Body of pancreas (tissue), 4 donors: ENCODE results near the gene PYGO1. TPM values are rescaled to one million over a fixed set of nuclear protein-coding genes. Genes with fewer than 3 reads are reported as not detected.

Source experiments
- ATAC-seq: fragments of 150-250 bp; one replicate; pipeline ENCODE4 v1.9.1; 2016
- DNase-seq, 4 donors: peaks; one replicate each; pipeline ENCODE4 v3.0.0-alpha.2; 2019
- H3K27ac ChIP-seq, 4 donors: fragments of 200-600 bp; sonication (generic); 1 replicate in 3 of 4; 2 replicates in 1 of 4; pipeline versions ENCODE4 v1.5.1 to v1.6.1; 2016 to 2019; ENCODE audit warnings: mild to moderate bottlenecking in 1 of 4, mixed read lengths in 1 of 4, moderate library complexity in 1 of 4
- H3K27me3 ChIP-seq, 2 donors: fragments of 200-600 bp; sonication (generic); one replicate each; pipeline ENCODE4 v1.6.0; 2016; ENCODE audit warnings: mild to moderate bottlenecking in 1 of 2
- H3K36me3 ChIP-seq, 2 donors: fragments of 200-600 bp; sonication (generic); replicated peaks in 1 of 2; 2 replicates each; pipeline ENCODE4 v1.5.1; 2016; ENCODE audit warnings: low read depth in 2 of 2; ENCODE audit not compliant: insufficient read depth in 1 of 2
- H3K4me1 ChIP-seq: fragments of 200-600 bp; sonication (generic); one replicate; pipeline ENCODE4 v1.6.0; 2016
- H3K4me3 ChIP-seq, 2 donors: fragments of 200-600 bp; sonication (generic); 1 replicate in 1 of 2; 2 replicates in 1 of 2; pipeline ENCODE4 v1.5.1; 2016 to 2019
- H3K9me3 ChIP-seq, 3 donors: fragments of 200-600 bp; sonication (generic); 1 replicate in 2 of 3; 2 replicates in 1 of 3; pipeline ENCODE4 v1.5.1; 2016
- POLR2A ChIP-seq, 3 donors: fragments of 450-650 bp; IDR thresholded peaks; one replicate each; pipeline ENCODE4 v1.6.1; 2016; ENCODE audit warnings: antibody characterized with exemption in 3 of 3, mild to moderate bottlenecking in 2 of 3
- WGBS, 2 donors: methylation state at CpG; one replicate each; pipeline ENCODE4 v1.1.5; 2017; 5-methylcytosine and 5-hydroxymethylcytosine counted together
- intact Hi-C: fragments of 100-400 bp; cut with DNase I; formaldehyde crosslinking; loops from one replicate; pipeline ENCODE4 v1.15.1; 2023
- total RNA-seq, 2 donors: library from RNA; depleted of rRNA; stranded (reverse); fragments of >200 nt; gene quantifications; one replicate each; pipeline ENCODE4 v1.1.0, GENCODE V29; 2016
- TF ChIP-seq, protein P1 (sequence below), 7 experiments: fragments of 450-650 bp in 4 of 7; fragments of 200-600 bp in 3 of 7; sonication (generic) in 3 of 7; IDR thresholded peaks; one replicate each; pipeline ENCODE4 v1.5.1; 2016 to 2019; ENCODE audit warnings: antibody characterized with exemption in 7 of 7

PYGO1 gene
- total RNA-seq, 2 donors from 2014 or later = 1.3 to 2.6 TPM

- H3K27me3 ChIP-seq = no peaks in the 10 kb centered on the region
- peak; percentile 13 to 43 (median 21) for DNase-seq
- H3K9me3 ChIP-seq = no peaks in the 10 kb centered on the region
- ATAC-seq = peak; percentile 68
- WGBS, 2 donors = 21 to 23% methylated on average over 7 of the region's 7 CpGs
- intact Hi-C loops = no loop called here
- no peak overlapping the region for H3K27ac ChIP-seq
- H3K4me1 ChIP-seq = peaks cover 3% of the 10 kb centered on the region
- no peak overlapping the region for H3K4me3 ChIP-seq
- no peaks in the 10 kb centered on the region for H3K36me3 ChIP-seq
- TF ChIP-seq, protein P1, sequence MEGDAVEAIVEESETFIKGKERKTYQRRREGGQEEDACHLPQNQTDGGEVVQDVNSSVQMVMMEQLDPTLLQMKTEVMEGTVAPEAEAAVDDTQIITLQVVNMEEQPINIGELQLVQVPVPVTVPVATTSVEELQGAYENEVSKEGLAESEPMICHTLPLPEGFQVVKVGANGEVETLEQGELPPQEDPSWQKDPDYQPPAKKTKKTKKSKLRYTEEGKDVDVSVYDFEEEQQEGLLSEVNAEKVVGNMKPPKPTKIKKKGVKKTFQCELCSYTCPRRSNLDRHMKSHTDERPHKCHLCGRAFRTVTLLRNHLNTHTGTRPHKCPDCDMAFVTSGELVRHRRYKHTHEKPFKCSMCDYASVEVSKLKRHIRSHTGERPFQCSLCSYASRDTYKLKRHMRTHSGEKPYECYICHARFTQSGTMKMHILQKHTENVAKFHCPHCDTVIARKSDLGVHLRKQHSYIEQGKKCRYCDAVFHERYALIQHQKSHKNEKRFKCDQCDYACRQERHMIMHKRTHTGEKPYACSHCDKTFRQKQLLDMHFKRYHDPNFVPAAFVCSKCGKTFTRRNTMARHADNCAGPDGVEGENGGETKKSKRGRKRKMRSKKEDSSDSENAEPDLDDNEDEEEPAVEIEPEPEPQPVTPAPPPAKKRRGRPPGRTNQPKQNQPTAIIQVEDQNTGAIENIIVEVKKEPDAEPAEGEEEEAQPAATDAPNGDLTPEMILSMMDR (IDR thresholded peaks at IDR 0.05) = peak; percentile 17 to 56 (median 46)
- no peak for TF ChIP-seq POLR2A (IDR thresholded peaks at IDR 0.05)
Measured at GRCh38 chr15:55526559-55527036, 61.5 kb downstream of the PYGO1 start.

DNA sequence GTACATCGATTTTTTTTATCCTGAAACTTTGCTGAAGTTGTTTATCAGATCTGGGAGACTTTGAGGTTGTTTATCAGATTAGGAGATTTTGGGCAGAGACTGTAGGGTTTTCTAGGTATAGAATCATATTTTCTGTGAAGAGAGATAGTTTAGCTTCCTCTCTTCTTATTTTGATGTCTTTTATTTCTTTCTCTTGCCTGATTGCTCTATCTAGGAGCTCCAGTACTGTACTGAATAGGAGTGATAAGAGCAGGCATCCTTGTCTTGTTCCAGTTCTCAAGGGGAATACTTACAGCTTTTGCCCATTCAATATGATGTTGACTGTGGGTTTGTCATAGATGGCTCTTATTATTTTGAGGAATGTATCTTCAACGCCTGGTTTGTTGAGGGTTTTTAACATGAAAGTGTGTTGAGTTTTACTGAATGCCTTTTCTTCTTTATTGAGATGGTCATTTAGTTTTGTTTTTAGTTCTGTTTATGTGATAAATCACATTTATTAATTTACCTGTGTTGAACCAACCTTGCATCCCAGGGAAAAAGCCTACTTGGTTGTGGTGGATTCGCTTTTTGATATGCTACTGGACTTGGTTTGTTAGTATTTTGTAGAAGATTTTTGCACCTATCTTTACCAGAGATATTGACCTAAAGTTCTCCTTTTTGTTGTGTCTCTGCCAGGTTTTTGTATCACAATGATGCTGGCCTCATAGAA is 65.2 kb downstream of the PYGO1 start:
- 70 to 79% methylated on average over 3 of the region's 3 CpGs for WGBS, 2 donors
- ATAC-seq = no peak
- Histone ChIP-seq H3K27ac (no peak overlapping the region), H3K4me3 (no peak overlapping the region), H3K36me3 (no peaks in the 10 kb centered on the region), H3K4me1 (peaks cover 3% of the 10 kb centered on the region), H3K9me3 (no peaks in the 10 kb centered on the region), H3K27me3 (no peaks in the 10 kb centered on the region)
- intact Hi-C loops = no loop called here
- DNase-seq = no peak
- no peak for TF ChIP-seq POLR2A (IDR thresholded peaks at IDR 0.05)
- TF ChIP-seq, protein P1 (IDR thresholded peaks at IDR 0.05) = no peak

- Histone ChIP-seq H3K4me3 (no peak overlapping the region), H3K36me3 (no peaks in the 10 kb centered on the region), H3K27me3 (no peaks in the 10 kb centered on the region), H3K27ac (no peak overlapping the region), H3K9me3 (no peaks in the 10 kb centered on the region), H3K4me1 (no peaks in the 10 kb centered on the region)
- 60 to 71% methylated on average over 2 of the region's 2 CpGs for WGBS, 2 donors
- TF ChIP-seq, protein P1 (IDR thresholded peaks at IDR 0.05) = peak in 1 of 7 experiments; percentile 8
- TF ChIP-seq POLR2A (IDR thresholded peaks at IDR 0.05) = no peak
- intact Hi-C loops = no loop called here
- no peak for ATAC-seq
- DNase-seq = no peak
Measured at GRCh38 chr15:55518641-55519040, 69.5 kb downstream of the PYGO1 start.

DNA sequence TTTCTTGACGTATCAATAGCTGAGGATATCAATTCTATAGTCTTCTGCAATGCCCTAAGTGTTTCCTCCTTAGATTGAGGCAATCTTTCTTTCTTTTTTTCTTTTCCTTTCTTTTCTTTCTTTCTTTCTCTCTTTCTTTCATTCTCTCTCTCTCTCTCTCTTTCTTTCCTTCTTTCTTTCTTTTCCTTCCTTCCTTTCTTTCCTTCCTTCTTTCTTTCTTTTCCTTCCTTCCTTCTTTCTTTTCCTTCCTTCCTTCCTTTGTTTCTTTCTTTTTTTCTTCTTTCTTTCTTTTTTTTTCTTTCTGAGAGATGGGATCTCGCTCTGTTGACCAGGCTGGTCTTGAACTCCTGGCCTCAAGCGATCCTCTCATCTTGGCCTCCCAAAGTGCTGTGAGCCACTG is 70.1 kb downstream of the PYGO1 start:
- Histone ChIP-seq H3K27me3 (no peaks in the 10 kb centered on the region), H3K36me3 (no peaks in the 10 kb centered on the region), H3K4me3 (no peak overlapping the region), H3K4me1 (no peaks in the 10 kb centered on the region), H3K9me3 (no peaks in the 10 kb centered on the region), H3K27ac (no peak overlapping the region)
- TF ChIP-seq, protein P1 (IDR thresholded peaks at IDR 0.05) = no peak
- TF ChIP-seq POLR2A (IDR thresholded peaks at IDR 0.05) = no peak
- 83 to 84% methylated on average over 3 of the region's 3 CpGs for WGBS, 2 donors
- DNase-seq = no peak
- no peak for ATAC-seq
- intact Hi-C loops = no loop called here
